Measurements from ENCODE around the gene PNMA8B.

DNA sequence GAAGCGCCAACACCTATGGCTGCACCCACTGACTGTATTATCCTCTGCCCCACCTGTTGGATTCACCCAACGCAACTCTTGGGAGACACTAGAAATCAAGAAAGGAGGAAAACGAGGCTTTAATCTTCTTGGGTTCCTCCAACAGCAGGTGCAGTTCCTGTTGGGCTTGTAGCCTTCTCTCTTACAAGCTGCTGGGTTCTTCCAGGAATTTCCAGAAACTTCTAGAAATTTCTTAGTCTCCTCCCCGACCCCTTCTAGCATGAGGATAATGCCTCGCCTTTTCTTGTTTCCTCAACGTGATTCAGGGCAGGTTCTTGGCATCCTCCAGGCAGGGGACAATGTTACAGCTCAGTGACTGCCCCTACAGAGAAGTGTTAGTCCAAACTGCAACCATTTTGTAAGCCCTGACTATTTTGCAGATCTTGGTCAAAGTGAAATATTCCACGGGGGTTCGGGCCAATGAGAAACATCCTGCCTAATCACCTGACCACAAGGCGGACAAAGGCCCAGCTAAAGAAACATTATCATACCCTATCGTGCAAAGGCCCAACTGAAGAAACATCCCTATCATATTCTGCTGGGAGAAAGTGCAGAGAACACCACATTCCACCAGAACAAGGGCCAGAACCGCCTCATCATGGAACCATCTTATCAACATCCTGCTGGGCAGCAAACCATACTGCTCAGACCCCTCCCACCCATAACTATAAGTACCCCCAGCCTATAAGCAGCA lies 23.7 kb downstream of the PNMA8B start:
- no peak for TF ChIP-seq ZNF19 (tag by site-specific recombination; IDR thresholded peaks at IDR 0.05; ENCODE audit: low read depth)
- TF ChIP-seq, protein P1, sequence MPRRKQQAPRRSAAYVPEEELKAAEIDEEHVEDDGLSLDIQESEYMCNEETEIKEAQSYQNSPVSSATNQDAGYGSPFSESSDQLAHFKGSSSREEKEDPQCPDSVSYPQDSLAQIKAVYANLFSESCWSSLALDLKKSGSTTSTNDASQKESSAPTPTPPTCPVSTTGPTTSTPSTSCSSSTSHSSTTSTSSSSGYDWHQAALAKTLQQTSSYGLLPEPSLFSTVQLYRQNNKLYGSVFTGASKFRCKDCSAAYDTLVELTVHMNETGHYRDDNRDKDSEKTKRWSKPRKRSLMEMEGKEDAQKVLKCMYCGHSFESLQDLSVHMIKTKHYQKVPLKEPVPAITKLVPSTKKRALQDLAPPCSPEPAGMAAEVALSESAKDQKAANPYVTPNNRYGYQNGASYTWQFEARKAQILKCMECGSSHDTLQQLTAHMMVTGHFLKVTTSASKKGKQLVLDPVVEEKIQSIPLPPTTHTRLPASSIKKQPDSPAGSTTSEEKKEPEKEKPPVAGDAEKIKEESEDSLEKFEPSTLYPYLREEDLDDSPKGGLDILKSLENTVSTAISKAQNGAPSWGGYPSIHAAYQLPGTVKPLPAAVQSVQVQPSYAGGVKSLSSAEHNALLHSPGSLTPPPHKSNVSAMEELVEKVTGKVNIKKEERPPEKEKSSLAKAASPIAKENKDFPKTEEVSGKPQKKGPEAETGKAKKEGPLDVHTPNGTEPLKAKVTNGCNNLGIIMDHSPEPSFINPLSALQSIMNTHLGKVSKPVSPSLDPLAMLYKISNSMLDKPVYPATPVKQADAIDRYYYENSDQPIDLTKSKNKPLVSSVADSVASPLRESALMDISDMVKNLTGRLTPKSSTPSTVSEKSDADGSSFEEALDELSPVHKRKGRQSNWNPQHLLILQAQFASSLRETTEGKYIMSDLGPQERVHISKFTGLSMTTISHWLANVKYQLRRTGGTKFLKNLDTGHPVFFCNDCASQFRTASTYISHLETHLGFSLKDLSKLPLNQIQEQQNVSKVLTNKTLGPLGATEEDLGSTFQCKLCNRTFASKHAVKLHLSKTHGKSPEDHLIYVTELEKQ (tag by site-specific recombination; IDR thresholded peaks at IDR 0.05; ENCODE audit: borderline replicate concordance), result no peak
- TF ChIP-seq, protein P2, sequence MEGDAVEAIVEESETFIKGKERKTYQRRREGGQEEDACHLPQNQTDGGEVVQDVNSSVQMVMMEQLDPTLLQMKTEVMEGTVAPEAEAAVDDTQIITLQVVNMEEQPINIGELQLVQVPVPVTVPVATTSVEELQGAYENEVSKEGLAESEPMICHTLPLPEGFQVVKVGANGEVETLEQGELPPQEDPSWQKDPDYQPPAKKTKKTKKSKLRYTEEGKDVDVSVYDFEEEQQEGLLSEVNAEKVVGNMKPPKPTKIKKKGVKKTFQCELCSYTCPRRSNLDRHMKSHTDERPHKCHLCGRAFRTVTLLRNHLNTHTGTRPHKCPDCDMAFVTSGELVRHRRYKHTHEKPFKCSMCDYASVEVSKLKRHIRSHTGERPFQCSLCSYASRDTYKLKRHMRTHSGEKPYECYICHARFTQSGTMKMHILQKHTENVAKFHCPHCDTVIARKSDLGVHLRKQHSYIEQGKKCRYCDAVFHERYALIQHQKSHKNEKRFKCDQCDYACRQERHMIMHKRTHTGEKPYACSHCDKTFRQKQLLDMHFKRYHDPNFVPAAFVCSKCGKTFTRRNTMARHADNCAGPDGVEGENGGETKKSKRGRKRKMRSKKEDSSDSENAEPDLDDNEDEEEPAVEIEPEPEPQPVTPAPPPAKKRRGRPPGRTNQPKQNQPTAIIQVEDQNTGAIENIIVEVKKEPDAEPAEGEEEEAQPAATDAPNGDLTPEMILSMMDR (tag by site-specific recombination; IDR thresholded peaks at IDR 0.05), result no peak
- no peak for TF ChIP-seq ZBTB7A (tag by site-specific recombination; IDR thresholded peaks at IDR 0.05; ENCODE audit: low read depth)
- no peak for TF ChIP-seq ZNF175 (tag by site-specific recombination; IDR thresholded peaks at IDR 0.05)
- TF ChIP-seq ZNF146 (tag by site-specific recombination; IDR thresholded peaks at IDR 0.05), result no peak
- TF ChIP-seq ZNF24 (tag by site-specific recombination; IDR thresholded peaks at IDR 0.05), result no peak
- no peak for TF ChIP-seq ZNF629 (tag by site-specific recombination; IDR thresholded peaks at IDR 0.05)
- TF ChIP-seq, protein P3, sequence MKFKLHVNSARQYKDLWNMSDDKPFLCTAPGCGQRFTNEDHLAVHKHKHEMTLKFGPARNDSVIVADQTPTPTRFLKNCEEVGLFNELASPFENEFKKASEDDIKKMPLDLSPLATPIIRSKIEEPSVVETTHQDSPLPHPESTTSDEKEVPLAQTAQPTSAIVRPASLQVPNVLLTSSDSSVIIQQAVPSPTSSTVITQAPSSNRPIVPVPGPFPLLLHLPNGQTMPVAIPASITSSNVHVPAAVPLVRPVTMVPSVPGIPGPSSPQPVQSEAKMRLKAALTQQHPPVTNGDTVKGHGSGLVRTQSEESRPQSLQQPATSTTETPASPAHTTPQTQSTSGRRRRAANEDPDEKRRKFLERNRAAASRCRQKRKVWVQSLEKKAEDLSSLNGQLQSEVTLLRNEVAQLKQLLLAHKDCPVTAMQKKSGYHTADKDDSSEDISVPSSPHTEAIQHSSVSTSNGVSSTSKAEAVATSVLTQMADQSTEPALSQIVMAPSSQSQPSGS (tag by site-specific recombination; IDR thresholded peaks at IDR 0.05; ENCODE audit: low read depth), result no peak
- TF ChIP-seq ZNF777 (tag by site-specific recombination; IDR thresholded peaks at IDR 0.05; ENCODE audit: borderline replicate concordance), result no peak

Data from HEK293 (cell line).